WTC11 (cell line): ENCODE measurements around the gene TM9SF4.

ENCODE experiments used
- ESRRA ChIP-seq: sonication (generic); formaldehyde crosslinking; IDR thresholded peaks from 2 replicates; pipeline ENCODE4 v1.8.1; 2022; ENCODE audit warnings: mild to moderate bottlenecking, missing genetic modification reagents, borderline replicate concordance
- ETV6 ChIP-seq: sonication (generic); formaldehyde crosslinking; IDR thresholded peaks from 2 replicates; pipeline ENCODE4 v1.8.1; 2022; ENCODE audit warnings: mild to moderate bottlenecking, missing genetic modification reagents
- TCF7 ChIP-seq: sonication (generic); formaldehyde crosslinking; IDR thresholded peaks from 2 replicates; pipeline ENCODE4 v1.8.0; 2022; ENCODE audit warnings: mild to moderate bottlenecking, low read depth, missing genetic modification reagents, moderate library complexity
- ZBTB21 ChIP-seq: sonication (generic); formaldehyde crosslinking; IDR thresholded peaks from 2 replicates; pipeline ENCODE4 v1.8.1; 2023; ENCODE audit warnings: mild to moderate bottlenecking, missing genetic modification reagents, borderline replicate concordance
- ZNF138 ChIP-seq: sonication (generic); formaldehyde crosslinking; conservative IDR thresholded peaks from 2 replicates; pipeline ENCODE4 v1.8.1; 2022; ENCODE audit warnings: mild to moderate bottlenecking, moderate library complexity, missing genetic modification reagents
- TF ChIP-seq, protein P1 (sequence below): fragments of 200-600 bp; IDR thresholded peaks from 2 replicates; pipeline ENCODE4 v1.8.0; 2022; ENCODE audit warnings: antibody characterized with exemption
- TF ChIP-seq, protein P2 (sequence below): sonication (generic); formaldehyde crosslinking; IDR thresholded peaks from 2 replicates; pipeline ENCODE4 v1.8.1; 2022; ENCODE audit warnings: mild to moderate bottlenecking, moderate library complexity, missing genetic modification reagents
- TF ChIP-seq, protein P3 (sequence below): sonication (generic); formaldehyde crosslinking; IDR thresholded peaks from 2 replicates; pipeline ENCODE4 v1.8.0; 2022; ENCODE audit warnings: mild to moderate bottlenecking, missing genetic modification reagents
- TF ChIP-seq, protein P4 (sequence below): sonication (generic); formaldehyde crosslinking; IDR thresholded peaks from 2 replicates; pipeline ENCODE4 v1.8.1; 2023; ENCODE audit warnings: mild to moderate bottlenecking, missing genetic modification reagents, moderate library complexity

DNA sequence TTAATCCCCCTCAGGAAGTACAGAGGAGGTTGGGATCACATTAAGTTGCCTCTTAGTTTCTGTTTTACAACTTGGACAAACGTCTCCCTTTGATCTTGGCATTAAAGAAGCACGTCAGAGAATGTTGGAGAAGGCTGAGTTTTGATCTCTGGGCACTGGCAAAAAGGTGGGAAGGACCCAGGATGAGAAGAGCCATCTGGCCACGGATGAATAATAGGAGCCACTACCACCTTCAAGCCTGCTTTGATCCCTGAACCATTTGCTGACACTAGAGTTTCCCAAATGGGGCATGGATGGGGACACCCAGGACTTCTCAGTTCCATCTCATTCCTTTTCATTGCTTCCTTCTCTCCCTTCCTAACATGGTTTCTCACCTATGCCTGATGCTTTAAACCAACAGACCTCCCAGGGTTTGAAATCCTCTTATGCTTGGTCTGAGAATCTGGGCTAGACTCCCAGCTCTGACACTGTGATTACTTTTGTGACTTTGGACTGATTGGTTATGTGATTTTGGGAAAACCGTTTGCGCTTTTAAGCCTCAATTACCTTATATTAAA is 5.8 kb downstream of the TM9SF4 start:
- TF ChIP-seq, protein P1, sequence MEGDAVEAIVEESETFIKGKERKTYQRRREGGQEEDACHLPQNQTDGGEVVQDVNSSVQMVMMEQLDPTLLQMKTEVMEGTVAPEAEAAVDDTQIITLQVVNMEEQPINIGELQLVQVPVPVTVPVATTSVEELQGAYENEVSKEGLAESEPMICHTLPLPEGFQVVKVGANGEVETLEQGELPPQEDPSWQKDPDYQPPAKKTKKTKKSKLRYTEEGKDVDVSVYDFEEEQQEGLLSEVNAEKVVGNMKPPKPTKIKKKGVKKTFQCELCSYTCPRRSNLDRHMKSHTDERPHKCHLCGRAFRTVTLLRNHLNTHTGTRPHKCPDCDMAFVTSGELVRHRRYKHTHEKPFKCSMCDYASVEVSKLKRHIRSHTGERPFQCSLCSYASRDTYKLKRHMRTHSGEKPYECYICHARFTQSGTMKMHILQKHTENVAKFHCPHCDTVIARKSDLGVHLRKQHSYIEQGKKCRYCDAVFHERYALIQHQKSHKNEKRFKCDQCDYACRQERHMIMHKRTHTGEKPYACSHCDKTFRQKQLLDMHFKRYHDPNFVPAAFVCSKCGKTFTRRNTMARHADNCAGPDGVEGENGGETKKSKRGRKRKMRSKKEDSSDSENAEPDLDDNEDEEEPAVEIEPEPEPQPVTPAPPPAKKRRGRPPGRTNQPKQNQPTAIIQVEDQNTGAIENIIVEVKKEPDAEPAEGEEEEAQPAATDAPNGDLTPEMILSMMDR: no peak
- TF ChIP-seq, protein P2, sequence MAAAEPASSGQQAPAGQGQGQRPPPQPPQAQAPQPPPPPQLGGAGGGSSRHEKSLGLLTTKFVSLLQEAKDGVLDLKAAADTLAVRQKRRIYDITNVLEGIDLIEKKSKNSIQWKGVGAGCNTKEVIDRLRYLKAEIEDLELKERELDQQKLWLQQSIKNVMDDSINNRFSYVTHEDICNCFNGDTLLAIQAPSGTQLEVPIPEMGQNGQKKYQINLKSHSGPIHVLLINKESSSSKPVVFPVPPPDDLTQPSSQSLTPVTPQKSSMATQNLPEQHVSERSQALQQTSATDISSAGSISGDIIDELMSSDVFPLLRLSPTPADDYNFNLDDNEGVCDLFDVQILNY (CRISPR knock-in tag): no peak
- no peak for TF ChIP-seq ESRRA (CRISPR knock-in tag)
- TF ChIP-seq ZBTB21 (CRISPR knock-in tag): no peak
- no peak for TF ChIP-seq TCF7
- TF ChIP-seq, protein P3, sequence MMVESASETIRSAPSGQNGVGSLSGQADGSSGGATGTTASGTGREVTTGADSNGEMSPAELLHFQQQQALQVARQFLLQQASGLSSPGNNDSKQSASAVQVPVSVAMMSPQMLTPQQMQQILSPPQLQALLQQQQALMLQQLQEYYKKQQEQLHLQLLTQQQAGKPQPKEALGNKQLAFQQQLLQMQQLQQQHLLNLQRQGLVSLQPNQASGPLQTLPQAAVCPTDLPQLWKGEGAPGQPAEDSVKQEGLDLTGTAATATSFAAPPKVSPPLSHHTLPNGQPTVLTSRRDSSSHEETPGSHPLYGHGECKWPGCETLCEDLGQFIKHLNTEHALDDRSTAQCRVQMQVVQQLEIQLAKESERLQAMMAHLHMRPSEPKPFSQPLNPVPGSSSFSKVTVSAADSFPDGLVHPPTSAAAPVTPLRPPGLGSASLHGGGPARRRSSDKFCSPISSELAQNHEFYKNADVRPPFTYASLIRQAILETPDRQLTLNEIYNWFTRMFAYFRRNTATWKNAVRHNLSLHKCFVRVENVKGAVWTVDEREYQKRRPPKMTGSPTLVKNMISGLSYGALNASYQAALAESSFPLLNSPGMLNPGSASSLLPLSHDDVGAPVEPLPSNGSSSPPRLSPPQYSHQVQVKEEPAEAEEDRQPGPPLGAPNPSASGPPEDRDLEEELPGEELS (CRISPR knock-in tag): no peak
- no peak for TF ChIP-seq ZNF138 (CRISPR knock-in tag)
- TF ChIP-seq ETV6 (CRISPR knock-in tag): no peak
- TF ChIP-seq, protein P4, sequence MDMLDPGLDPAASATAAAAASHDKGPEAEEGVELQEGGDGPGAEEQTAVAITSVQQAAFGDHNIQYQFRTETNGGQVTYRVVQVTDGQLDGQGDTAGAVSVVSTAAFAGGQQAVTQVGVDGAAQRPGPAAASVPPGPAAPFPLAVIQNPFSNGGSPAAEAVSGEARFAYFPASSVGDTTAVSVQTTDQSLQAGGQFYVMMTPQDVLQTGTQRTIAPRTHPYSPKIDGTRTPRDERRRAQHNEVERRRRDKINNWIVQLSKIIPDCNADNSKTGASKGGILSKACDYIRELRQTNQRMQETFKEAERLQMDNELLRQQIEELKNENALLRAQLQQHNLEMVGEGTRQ: no peak
